HEK293 (cell line): ENCODE measurements around the gene L3MBTL1.
A peak's percentile ranks its signal among the peaks of the same experiment; 100 is the strongest.

Experiments
- HOXD13 ChIP-seq: sonication (generic); formaldehyde crosslinking; IDR thresholded peaks from 2 replicates; pipeline ENCODE4 v1.8.0; 2022; ENCODE audit warnings: missing genetic modification reagents, borderline replicate concordance
- INSM2 ChIP-seq: fragments of 450-650 bp; formaldehyde crosslinking; IDR thresholded peaks from 2 replicates; pipeline ENCODE4 v1.5.1; 2016; ENCODE audit warnings: missing biosample characterization, missing genetic modification characterization
- OVOL3 ChIP-seq: fragments of 450-650 bp; formaldehyde crosslinking; IDR thresholded peaks from 2 replicates; pipeline ENCODE4 v1.5.1; 2016; ENCODE audit warnings: missing biosample characterization, missing genetic modification characterization
- PRDM2 ChIP-seq: fragments of 450-650 bp; formaldehyde crosslinking; IDR thresholded peaks from 2 replicates; pipeline ENCODE4 v1.5.1; 2016; ENCODE audit warnings: missing biosample characterization, missing genetic modification characterization, borderline replicate concordance
- TSHZ1 ChIP-seq: fragments of 450-650 bp; formaldehyde crosslinking; IDR thresholded peaks from 2 replicates; pipeline ENCODE4 v1.5.1; 2016; ENCODE audit warnings: missing biosample characterization, missing genetic modification characterization, borderline replicate concordance
- ZBTB1 ChIP-seq: fragments of 450-650 bp; formaldehyde crosslinking; IDR thresholded peaks from 2 replicates; pipeline ENCODE4 v1.5.1; 2016; ENCODE audit warnings: missing biosample characterization, missing genetic modification characterization
- ZFP69B ChIP-seq: fragments of 450-650 bp; formaldehyde crosslinking; IDR thresholded peaks from 2 replicates; pipeline ENCODE4 v1.5.1; 2016; ENCODE audit warnings: missing biosample characterization, missing genetic modification characterization
- ZNF114 ChIP-seq: fragments of 450-650 bp; formaldehyde crosslinking; IDR thresholded peaks from 2 replicates; pipeline ENCODE4 v1.5.0; 2017; ENCODE audit warnings: missing biosample characterization, missing genetic modification characterization
- ZNF248 ChIP-seq: fragments of 450-650 bp; formaldehyde crosslinking; IDR thresholded peaks from 2 replicates; pipeline ENCODE4 v1.5.1; 2017; ENCODE audit warnings: missing biosample characterization, missing genetic modification characterization
- ZNF362 ChIP-seq: fragments of 450-650 bp; formaldehyde crosslinking; IDR thresholded peaks from 2 replicates; pipeline ENCODE4 v1.5.1; 2016; ENCODE audit warnings: missing biosample characterization, missing genetic modification characterization
- ZNF366 ChIP-seq: fragments of 450-650 bp; formaldehyde crosslinking; conservative IDR thresholded peaks from 2 replicates; pipeline ENCODE4 v1.5.1; 2016; ENCODE audit warnings: missing biosample characterization, missing genetic modification characterization
- ZNF518A ChIP-seq: fragments of 450-650 bp; formaldehyde crosslinking; conservative IDR thresholded peaks from 2 replicates; pipeline ENCODE4 v1.5.1; 2016; ENCODE audit warnings: low read depth, missing biosample characterization, missing genetic modification characterization
- ZNF558 ChIP-seq: fragments of 450-650 bp; formaldehyde crosslinking; IDR thresholded peaks from 2 replicates; pipeline ENCODE4 v1.5.1; 2016; ENCODE audit warnings: missing biosample characterization, missing genetic modification characterization
- ZNF561 ChIP-seq: fragments of 450-650 bp; IDR thresholded peaks from 2 replicates; pipeline ENCODE4 v1.5.1; 2018; ENCODE audit warnings: missing biosample characterization, missing genetic modification characterization, borderline replicate concordance
- ZNF670 ChIP-seq: fragments of 450-650 bp; formaldehyde crosslinking; IDR thresholded peaks from 2 replicates; pipeline ENCODE4 v1.5.1; 2016; ENCODE audit warnings: missing biosample characterization, missing genetic modification characterization, low read depth
- ZNF704 ChIP-seq: fragments of 450-650 bp; formaldehyde crosslinking; IDR thresholded peaks from 2 replicates; pipeline ENCODE4 v1.5.1; 2016; ENCODE audit warnings: missing biosample characterization, missing genetic modification characterization
- ZNF768 ChIP-seq: fragments of 450-650 bp; formaldehyde crosslinking; IDR thresholded peaks from 2 replicates; pipeline ENCODE4 v1.5.1; 2018; ENCODE audit warnings: missing biosample characterization, mild to moderate bottlenecking, missing genetic modification characterization
- ZNF785 ChIP-seq: fragments of 450-650 bp; formaldehyde crosslinking; IDR thresholded peaks from 2 replicates; pipeline ENCODE4 v1.5.1; 2016; ENCODE audit warnings: missing biosample characterization, missing genetic modification characterization
- ZNF792 ChIP-seq: fragments of 450-650 bp; formaldehyde crosslinking; IDR thresholded peaks from 2 replicates; pipeline ENCODE4 v1.5.1; 2016; ENCODE audit warnings: missing biosample characterization, missing genetic modification characterization

Gene L3MBTL1

GRCh38 chr20:43590392-43591303, 83.2 kb downstream of the L3MBTL1 start, which contains the start of gene IFT52 (continued):
- no peak for TF ChIP-seq ZNF704 (tag by site-specific recombination)
- TF ChIP-seq ZNF362 (tag by site-specific recombination) = no peak
- no peak for TF ChIP-seq PRDM2 (tag by site-specific recombination)
- TF ChIP-seq TSHZ1 (tag by site-specific recombination) = no peak
- 0 out of 2 replicates have a peak, but pooled peaks have one; percentile 11 for TF ChIP-seq INSM2
- no peak; the same call in 1 of the 2 replicates for TF ChIP-seq ZFP69B (tag by site-specific recombination)
- TF ChIP-seq ZNF768 (tag by site-specific recombination) = no peak
- TF ChIP-seq ZNF558 (tag by site-specific recombination) = no peak
- no peak for TF ChIP-seq ZNF248
- no peak for TF ChIP-seq ZNF785 (tag by site-specific recombination)
- no peak for TF ChIP-seq HOXD13 (CRISPR knock-in tag)
- TF ChIP-seq ZNF114 (tag by site-specific recombination) = no peak
- TF ChIP-seq ZNF518A (tag by site-specific recombination) = 0 out of 2 replicates have a peak, but pooled peaks have one; percentile 28
- no peak for TF ChIP-seq ZNF366 (tag by site-specific recombination)
- TF ChIP-seq ZNF561 (tag by site-specific recombination) = peak; percentile 89
- TF ChIP-seq ZBTB1 = no peak
- no peak for TF ChIP-seq ZNF792
- no peak for TF ChIP-seq OVOL3 (tag by site-specific recombination)
- no peak for TF ChIP-seq ZNF670 (tag by site-specific recombination)
